Measurements from ENCODE around the gene SIK3. TPM values are rescaled to one million over a fixed set of nuclear protein-coding genes. Genes with fewer than 3 reads are reported as not detected.

Gene SIK3
- total and polyA plus RNA-seq, 2 experiments from 2014 or later = 6.1 to 33.9 TPM

GRCh38 chr11:116833816-116834534 lies 264.3 kb downstream of the SIK3 start (continued):
- TF ChIP-seq REST (IDR thresholded peaks at IDR 0.05; ENCODE audit: unreplicated experiment) (no peak), STAT1 (IDR thresholded peaks at IDR 0.05; ENCODE audit: unreplicated experiment) (no peak), EZH2 (IDR thresholded peaks at IDR 0.05; ENCODE audit: low read depth, unreplicated experiment) (no peak)

- no peak overlapping the region for H2AFZ ChIP-seq
- no peaks in the 10 kb centered on the region for H3K79me2 ChIP-seq (replicated peaks; ENCODE audit: insufficient read depth)
- no peaks in the 10 kb centered on the region for H3K9me3 Mint-ChIP-seq
- peaks cover 24% of the 10 kb centered on the region for H3K4me1 Mint-ChIP-seq
- H3K36me3 Mint-ChIP-seq (ENCODE audit: low read depth) = no peaks in the 10 kb centered on the region
- H3K4me3 ChIP-seq = no peak overlapping the region
- H3K27me3 Mint-ChIP-seq (ENCODE audit: insufficient read depth, low read depth, poor library complexity) = peaks cover 19% of the 10 kb centered on the region
- H3K36me3 ChIP-seq (ENCODE audit: insufficient read depth) = no peaks in the 10 kb centered on the region
- H4K20me1 ChIP-seq (replicated peaks; ENCODE audit: insufficient read depth) = no peaks in the 10 kb centered on the region
- no peak overlapping the region for H3K4me3 Mint-ChIP-seq
- H3F3A ChIP-seq (replicated peaks; ENCODE audit: low read depth) = 0 out of 2 replicates have a peak, but pooled peaks cover 3% of the 10 kb centered on the region
- no peak overlapping the region for H3K4me2 ChIP-seq
- no peak for TF ChIP-seq EZH2 (IDR thresholded peaks at IDR 0.05; ENCODE audit: low read depth, unreplicated experiment)
- TF ChIP-seq POLR2AphosphoS5 (IDR thresholded peaks at IDR 0.05; ENCODE audit: low read depth) = no peak
- no peak for TF ChIP-seq CREB1 (CRISPR knock-in tag; IDR thresholded peaks at IDR 0.05; ENCODE audit: low read depth)
- no peak for TF ChIP-seq ETS1 (IDR thresholded peaks at IDR 0.05)
- TF ChIP-seq EZH2phosphoT487 (IDR thresholded peaks at IDR 0.05; ENCODE audit: unreplicated experiment) = no peak
- no peak for TF ChIP-seq ZNF114 (CRISPR knock-in tag; IDR thresholded peaks at IDR 0.05)
- no peak for TF ChIP-seq REST (IDR thresholded peaks at IDR 0.05; ENCODE audit: unreplicated experiment)
- no peak overlapping the region for H3K27ac Mint-ChIP-seq
- no peak overlapping the region for H3K27ac ChIP-seq (ENCODE audit: low read depth)
- H3K27me3 ChIP-seq (ENCODE audit: insufficient read depth) = no peaks in the 10 kb centered on the region
- DNase-seq (ENCODE audit: low spot score) = no peak
- H3K4me1 ChIP-seq (ENCODE audit: insufficient read depth) = peaks cover 6% of the 10 kb centered on the region; the same call in 1 of the 2 replicates
- H3K9me2 ChIP-seq (ENCODE audit: insufficient read depth) = no peaks in the 10 kb centered on the region
- no peak for ATAC-seq
These were observed 264.8 kb downstream of the SIK3 start for GRCh38 chr11:116833491-116833815.

Data from GM23338 (cell line).